ENCODE results near the gene SPATA20. TPM values are rescaled to one million over a fixed set of nuclear protein-coding genes. Genes with fewer than 3 reads are reported as not detected.

The SPATA20 gene
- total RNA-seq, 1 experiment from 2014 or later, result 24.6 TPM

DNA sequence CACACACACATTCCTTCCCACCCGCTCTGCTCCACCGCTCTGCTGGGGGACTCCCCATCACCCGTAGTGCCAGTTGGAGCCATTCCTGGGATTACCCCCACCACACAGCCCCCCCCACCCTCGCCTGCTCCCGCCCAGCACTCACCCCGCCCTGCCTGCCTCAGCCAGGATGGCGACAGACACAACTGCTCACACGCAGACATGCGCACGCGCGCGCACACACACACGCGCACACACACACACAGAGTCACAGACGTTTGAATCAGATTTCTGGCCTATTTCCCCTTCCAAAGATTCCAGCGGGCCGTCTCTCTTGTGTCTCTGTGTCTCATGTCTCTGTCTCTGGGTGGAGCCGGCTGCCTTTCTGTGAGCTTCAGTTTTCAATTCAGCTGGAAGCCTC is 17.9 kb downstream of the SPATA20 start:
- DNase-seq (ENCODE audit: low spot score), result no peak
- ChIA-PET POLR2A (no interaction called here), CTCF (interaction anchor here (1.0 to 7.2 kb wide), 5 partner anchors 14 to 63 kb away, joined by 3 to 135 read pairs (median 3); no protein-coding TSS in a partner anchor)
- Mint-ChIP-seq H3K36me3 (no peaks in the 10 kb centered on the region), H3K9me3 (no peaks in the 10 kb centered on the region), H3K27ac (no peak overlapping the region), H3K4me1 (peaks cover 36% of the 10 kb centered on the region), H3K4me3 (peak overlapping the region; percentile 63), H3K27me3 (ENCODE audit: low read depth) (peaks cover 66% of the 10 kb centered on the region)
- no peak for ATAC-seq
- TF ChIP-seq ATF1 (CRISPR knock-in tag; IDR thresholded peaks at IDR 0.05) (no peak), JAZF1 (CRISPR knock-in tag; IDR thresholded peaks at IDR 0.05) (no peak), IRF2 (CRISPR knock-in tag; IDR thresholded peaks at IDR 0.05; ENCODE audit: borderline replicate concordance, low read depth) (no peak), TEAD4 (CRISPR knock-in tag; IDR thresholded peaks at IDR 0.05) (no peak), JUN (CRISPR knock-in tag; IDR thresholded peaks at IDR 0.05) (no peak), TP53 (CRISPR knock-in tag; IDR thresholded peaks at IDR 0.05) (no peak), KAT7 (CRISPR knock-in tag; IDR thresholded peaks at IDR 0.05; ENCODE audit: borderline replicate concordance) (no peak), SMAD3 (CRISPR knock-in tag; IDR thresholded peaks at IDR 0.05; ENCODE audit: borderline replicate concordance) (no peak), ZNF121 (CRISPR knock-in tag; IDR thresholded peaks at IDR 0.05) (no peak)
- TF ChIP-seq, protein P1, sequence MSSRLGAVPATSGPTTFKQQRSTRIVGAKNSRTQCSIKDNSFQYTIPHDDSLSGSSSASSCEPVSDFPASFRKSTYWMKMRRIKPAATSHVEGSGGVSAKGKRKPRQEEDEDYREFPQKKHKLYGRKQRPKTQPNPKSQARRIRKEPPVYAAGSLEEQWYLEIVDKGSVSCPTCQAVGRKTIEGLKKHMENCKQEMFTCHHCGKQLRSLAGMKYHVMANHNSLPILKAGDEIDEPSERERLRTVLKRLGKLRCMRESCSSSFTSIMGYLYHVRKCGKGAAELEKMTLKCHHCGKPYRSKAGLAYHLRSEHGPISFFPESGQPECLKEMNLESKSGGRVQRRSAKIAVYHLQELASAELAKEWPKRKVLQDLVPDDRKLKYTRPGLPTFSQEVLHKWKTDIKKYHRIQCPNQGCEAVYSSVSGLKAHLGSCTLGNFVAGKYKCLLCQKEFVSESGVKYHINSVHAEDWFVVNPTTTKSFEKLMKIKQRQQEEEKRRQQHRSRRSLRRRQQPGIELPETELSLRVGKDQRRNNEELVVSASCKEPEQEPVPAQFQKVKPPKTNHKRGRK (CRISPR knock-in tag; IDR thresholded peaks at IDR 0.05; ENCODE audit: borderline replicate concordance), result no peak

DNA sequence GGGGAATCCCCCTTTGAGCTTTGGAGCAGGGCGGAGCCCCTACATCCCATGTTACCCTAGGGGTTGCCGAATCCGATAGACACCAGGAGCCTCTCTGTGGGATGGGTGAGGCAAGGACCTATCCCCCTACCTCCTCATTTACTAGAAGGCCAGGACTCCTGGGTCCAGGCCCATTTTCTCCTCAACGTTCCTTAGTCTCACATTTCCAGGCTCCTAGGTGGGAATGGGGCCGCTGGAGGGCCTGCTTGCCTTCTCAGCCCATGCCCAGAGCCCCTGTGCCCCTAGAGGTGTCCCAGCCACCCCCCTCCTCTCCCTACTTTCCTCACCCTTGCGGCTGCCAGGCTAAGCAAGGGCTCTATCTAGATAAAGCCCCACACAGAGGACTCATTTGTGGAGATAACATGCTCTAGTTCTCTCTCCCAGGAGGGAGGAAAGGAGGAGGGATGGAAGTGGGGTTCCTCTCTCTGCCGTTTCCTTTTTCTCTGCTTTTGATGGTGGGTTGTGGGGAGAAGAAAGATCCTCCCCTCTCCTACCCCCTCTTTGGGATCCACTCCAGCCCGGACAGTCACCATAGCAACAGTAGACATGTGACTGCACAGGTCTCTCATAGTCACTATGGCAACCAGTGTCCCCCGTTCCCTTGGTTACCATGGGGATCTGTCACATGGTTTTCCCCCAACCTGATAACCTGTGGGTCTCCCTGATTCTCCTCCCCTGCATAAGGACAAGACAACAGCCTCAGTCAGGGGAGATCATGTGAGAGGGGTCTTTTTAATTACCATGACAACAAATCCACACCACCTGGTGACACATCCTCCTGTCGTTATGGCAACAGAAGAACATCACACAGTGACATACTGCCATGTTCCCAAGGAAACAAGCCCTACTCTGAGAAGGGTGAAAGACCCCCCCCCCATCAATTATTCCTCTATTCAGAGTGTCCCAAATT is 18.7 kb downstream of the SPATA20 start:
- no peak for DNase-seq (ENCODE audit: low spot score)
- no peak overlapping the region for H3K27ac Mint-ChIP-seq
- POLR2A ChIA-PET, result no interaction called here

DNA sequence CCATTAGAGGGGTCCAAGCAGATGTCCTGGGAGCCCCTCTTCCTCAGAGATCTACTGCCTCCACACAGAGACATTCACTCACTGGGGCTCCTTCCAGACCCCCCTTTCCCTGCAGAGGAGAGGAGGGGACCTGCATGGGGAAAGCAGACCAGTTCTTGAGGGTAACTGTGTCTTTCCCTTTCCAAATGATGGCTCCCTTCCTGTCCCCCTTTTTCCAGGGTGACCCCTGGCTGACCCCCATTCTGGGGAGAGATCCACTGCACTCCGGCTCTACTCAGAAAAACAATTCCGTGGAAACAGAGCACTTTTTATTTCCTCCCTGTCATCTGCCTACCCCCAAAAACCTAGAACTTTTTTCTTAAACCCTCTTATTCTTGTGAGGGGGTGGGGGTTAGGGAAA is 19.9 kb downstream of the SPATA20 start:
- H3K4me1 Mint-ChIP-seq, result peaks cover 47% of the 10 kb centered on the region

More for the DNA sequence above, 18.7 kb downstream of the SPATA20 start:
- CTCF ChIA-PET, result interaction anchor here (1.0 to 7.2 kb wide), 5 partner anchors 14 to 63 kb away, joined by 3 to 135 read pairs (median 5); no protein-coding TSS in a partner anchor
- Mint-ChIP-seq H3K4me1 (peaks cover 40% of the 10 kb centered on the region), H3K27me3 (ENCODE audit: low read depth) (peaks cover 66% of the 10 kb centered on the region), H3K9me3 (no peaks in the 10 kb centered on the region), H3K4me3 (no peak overlapping the region; the same call in 1 of the 2 replicates), H3K36me3 (no peaks in the 10 kb centered on the region)
- no peak for ATAC-seq
- TF ChIP-seq, protein P2, sequence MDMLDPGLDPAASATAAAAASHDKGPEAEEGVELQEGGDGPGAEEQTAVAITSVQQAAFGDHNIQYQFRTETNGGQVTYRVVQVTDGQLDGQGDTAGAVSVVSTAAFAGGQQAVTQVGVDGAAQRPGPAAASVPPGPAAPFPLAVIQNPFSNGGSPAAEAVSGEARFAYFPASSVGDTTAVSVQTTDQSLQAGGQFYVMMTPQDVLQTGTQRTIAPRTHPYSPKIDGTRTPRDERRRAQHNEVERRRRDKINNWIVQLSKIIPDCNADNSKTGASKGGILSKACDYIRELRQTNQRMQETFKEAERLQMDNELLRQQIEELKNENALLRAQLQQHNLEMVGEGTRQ (CRISPR knock-in tag; IDR thresholded peaks at IDR 0.05), result peak; percentile 68
- no peak for TF ChIP-seq NFYB (CRISPR knock-in tag; conservative IDR thresholded peaks at IDR 0.05; ENCODE audit: low read depth)

More for the DNA sequence above, 19.9 kb downstream of the SPATA20 start:
- DNase-seq (ENCODE audit: low spot score) (no peak), ATAC-seq (no peak)
- CTCF ChIA-PET, result interaction anchor here (1.0 kb wide), 1 partner anchor 59 kb away, joined by 5 read pairs; no protein-coding TSS in a partner anchor
- Mint-ChIP-seq H3K27ac (no peak overlapping the region), H3K27me3 (ENCODE audit: low read depth) (peaks cover 59% of the 10 kb centered on the region), H3K9me3 (no peaks in the 10 kb centered on the region), H3K4me3 (no peak overlapping the region), H3K36me3 (no peaks in the 10 kb centered on the region)
- POLR2A ChIA-PET, result no interaction called here
- TF ChIP-seq, protein P3, sequence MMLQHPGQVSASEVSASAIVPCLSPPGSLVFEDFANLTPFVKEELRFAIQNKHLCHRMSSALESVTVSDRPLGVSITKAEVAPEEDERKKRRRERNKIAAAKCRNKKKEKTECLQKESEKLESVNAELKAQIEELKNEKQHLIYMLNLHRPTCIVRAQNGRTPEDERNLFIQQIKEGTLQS (CRISPR knock-in tag; conservative IDR thresholded peaks at IDR 0.05), result no peak
- TF ChIP-seq FOXJ3 (CRISPR knock-in tag; IDR thresholded peaks at IDR 0.05; ENCODE audit: borderline replicate concordance) (no peak), ZNF423 (CRISPR knock-in tag; IDR thresholded peaks at IDR 0.05) (no peak), NFATC4 (CRISPR knock-in tag; IDR thresholded peaks at IDR 0.05) (no peak), TEAD1 (CRISPR knock-in tag; IDR thresholded peaks at IDR 0.05) (no peak), IRF2 (CRISPR knock-in tag; IDR thresholded peaks at IDR 0.05; ENCODE audit: borderline replicate concordance, low read depth) (no peak), FOXP1 (CRISPR knock-in tag; IDR thresholded peaks at IDR 0.05; ENCODE audit: borderline replicate concordance) (no peak), NFE2L1 (CRISPR knock-in tag; IDR thresholded peaks at IDR 0.05) (no peak), GTF2I (CRISPR knock-in tag; conservative IDR thresholded peaks at IDR 0.05) (no peak)
- TF ChIP-seq, protein P4, sequence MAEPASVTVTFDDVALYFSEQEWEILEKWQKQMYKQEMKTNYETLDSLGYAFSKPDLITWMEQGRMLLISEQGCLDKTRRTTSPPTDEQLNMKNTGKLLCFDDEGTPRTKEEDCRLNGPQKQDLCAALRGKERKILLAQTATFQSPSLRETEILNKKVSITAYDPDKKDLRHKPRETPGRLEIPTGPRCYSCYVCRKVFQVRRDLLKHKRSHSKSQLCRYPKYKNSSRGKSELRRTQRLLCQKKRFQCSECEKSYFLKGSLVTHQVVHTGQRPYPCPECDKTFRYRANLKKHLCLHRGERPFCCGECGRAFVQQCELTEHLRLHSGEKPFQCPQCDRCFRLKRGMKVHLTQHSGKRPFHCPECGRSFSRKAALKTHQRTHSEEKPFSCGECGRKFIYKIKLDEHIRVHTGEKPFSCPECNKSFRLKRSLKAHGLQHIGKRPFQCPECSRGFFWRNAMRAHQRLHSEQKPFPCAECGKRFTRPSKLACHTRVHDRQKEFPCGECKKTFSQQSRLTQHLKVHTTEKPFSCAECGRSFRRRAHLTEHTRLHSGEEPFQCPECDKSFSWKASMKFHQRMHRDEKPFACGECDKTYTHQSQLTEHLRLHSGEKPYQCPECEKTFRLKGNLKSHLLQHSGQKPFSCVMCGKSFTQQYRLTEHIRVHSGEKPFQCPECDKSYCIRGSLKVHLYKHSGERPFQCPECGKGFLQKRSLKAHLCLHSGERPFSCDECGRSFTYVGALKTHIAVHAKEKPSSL (CRISPR knock-in tag; conservative IDR thresholded peaks at IDR 0.05), result no peak
- TF ChIP-seq, protein P5, sequence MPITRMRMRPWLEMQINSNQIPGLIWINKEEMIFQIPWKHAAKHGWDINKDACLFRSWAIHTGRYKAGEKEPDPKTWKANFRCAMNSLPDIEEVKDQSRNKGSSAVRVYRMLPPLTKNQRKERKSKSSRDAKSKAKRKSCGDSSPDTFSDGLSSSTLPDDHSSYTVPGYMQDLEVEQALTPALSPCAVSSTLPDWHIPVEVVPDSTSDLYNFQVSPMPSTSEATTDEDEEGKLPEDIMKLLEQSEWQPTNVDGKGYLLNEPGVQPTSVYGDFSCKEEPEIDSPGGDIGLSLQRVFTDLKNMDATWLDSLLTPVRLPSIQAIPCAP (CRISPR knock-in tag; IDR thresholded peaks at IDR 0.05), result no peak
- TF ChIP-seq, protein P6, sequence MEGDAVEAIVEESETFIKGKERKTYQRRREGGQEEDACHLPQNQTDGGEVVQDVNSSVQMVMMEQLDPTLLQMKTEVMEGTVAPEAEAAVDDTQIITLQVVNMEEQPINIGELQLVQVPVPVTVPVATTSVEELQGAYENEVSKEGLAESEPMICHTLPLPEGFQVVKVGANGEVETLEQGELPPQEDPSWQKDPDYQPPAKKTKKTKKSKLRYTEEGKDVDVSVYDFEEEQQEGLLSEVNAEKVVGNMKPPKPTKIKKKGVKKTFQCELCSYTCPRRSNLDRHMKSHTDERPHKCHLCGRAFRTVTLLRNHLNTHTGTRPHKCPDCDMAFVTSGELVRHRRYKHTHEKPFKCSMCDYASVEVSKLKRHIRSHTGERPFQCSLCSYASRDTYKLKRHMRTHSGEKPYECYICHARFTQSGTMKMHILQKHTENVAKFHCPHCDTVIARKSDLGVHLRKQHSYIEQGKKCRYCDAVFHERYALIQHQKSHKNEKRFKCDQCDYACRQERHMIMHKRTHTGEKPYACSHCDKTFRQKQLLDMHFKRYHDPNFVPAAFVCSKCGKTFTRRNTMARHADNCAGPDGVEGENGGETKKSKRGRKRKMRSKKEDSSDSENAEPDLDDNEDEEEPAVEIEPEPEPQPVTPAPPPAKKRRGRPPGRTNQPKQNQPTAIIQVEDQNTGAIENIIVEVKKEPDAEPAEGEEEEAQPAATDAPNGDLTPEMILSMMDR (IDR thresholded peaks at IDR 0.05), result no peak
- TF ChIP-seq, protein P2 (CRISPR knock-in tag; IDR thresholded peaks at IDR 0.05), result no peak
